ENCODE data around the gene PLCD1.
A peak's percentile ranks its signal among the peaks of the same experiment; 100 is the strongest.
"Not testable (repeated sequence)": the region's sequence is repeated elsewhere in the genome, so short reads cannot be mapped to it uniquely, and the experiment has no call there.

Gene PLCD1

GRCh38 chr3:38029400-38030125 is at the start of gene PLCD1:
TSS of gene PLCD1 (minus strand) at chr3:38029642. CDS start at chr3:38029539, 103 bp downstream.
- no peak for DNase-seq (ENCODE audit: low read depth in 2 of 2)

GRCh38 chr3:38077073-38077472 is 47.6 kb upstream of the PLCD1 start:
- not testable (repeated sequence) for DNase-seq (ENCODE audit: low read depth in 2 of 2)

DNA sequence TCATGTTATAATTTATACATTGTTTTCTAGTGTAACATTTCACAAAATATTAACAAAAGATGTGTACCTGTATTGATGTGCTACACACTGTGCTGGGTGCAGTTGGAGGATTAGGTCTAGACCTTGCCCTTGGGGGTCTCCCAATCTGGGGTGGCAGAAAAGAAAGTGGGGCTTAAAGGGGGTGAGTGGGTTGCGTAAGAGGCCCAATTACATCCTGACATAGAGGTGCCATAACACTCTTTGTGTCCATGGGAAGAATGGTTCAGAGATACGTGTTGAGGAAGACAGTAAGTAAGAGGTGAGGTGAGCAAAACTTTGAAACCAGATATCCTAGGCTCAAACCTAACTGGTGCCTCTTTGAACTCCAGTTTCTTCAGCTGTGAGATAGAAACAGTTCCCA is 40.6 kb upstream of the PLCD1 start:
- no peak for DNase-seq (ENCODE audit: low read depth in 2 of 2)

- DNase-seq (ENCODE audit: low read depth in 2 of 2) = no peak
Measured at GRCh38 chr3:38067508-38068233, 38.2 kb upstream of the PLCD1 start.

- DNase-seq (ENCODE audit: low read depth in 2 of 2) = not testable (repeated sequence)
Measured at GRCh38 chr3:38064453-38064852, 35.0 kb upstream of the PLCD1 start.

- DNase-seq (ENCODE audit: low read depth in 2 of 2) = no peak
Measured at GRCh38 chr3:38062809-38063208, 33.4 kb upstream of the PLCD1 start.

DNA sequence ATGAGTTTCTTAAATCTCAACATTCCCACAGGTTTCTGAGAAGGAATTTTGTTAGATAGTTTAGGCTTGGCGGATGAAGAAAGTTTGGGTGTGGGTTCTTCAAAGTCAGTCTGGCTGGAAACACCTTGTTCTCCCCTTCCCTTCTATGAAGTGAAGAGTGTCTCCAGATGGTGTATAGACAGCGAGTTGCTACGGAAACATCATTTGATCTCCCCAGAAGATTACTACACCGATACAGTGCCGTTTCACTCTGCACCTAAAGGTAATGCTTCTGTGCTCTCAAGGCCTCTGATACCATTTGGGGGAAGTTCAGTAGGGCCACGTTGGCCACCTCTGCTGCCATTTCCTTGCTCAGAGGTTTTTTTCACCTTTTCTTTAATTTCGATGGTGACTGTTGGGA is 30.1 kb upstream of the PLCD1 start:
- no peak for DNase-seq (ENCODE audit: low read depth in 2 of 2)

DNA sequence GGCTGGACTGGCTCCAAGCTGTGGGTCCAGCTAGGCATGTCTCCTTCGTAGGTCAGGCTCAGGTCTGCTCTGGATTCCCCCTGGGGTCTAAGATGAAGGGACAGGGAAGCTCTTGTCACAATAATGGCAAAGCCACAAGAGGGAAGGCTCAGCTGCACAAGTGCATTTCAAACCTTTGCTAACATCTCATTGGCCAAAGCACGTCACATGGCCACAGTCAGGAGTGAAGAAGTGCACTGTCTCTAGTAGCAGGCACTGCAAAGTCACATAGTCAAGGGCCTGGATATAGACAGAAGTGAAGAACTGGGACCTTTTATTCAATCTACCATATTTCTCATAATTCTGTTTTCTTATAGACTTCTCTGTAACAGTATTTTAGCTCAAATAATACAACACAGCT is 29.7 kb upstream of the PLCD1 start:
- DNase-seq (ENCODE audit: low read depth in 2 of 2) = no peak

DNA sequence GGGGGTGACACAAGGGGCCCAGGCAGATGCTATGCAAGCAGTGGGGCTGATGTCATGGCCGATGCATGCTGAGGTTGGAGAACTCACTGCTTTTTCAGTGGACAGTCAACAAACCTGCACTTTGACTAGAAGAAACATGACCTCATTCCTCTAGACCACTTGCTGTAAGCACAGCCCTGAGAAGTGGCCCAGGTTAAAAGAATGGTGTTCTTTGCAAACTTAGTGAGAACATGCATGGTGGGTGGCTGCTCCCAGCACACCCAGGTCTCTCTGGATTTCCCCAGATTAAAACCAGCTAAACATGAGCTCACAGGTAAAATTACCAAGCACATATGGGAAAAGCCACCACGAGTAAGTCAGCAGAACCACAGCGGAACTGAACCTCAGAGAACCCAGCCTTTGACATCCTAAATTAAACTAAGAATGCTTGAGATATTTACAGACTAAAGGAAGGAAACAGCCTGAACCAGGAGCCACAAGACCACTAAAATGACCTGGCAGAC is 25.1 kb upstream of the PLCD1 start:
- no peak for DNase-seq (ENCODE audit: low read depth in 2 of 2)

DNA sequence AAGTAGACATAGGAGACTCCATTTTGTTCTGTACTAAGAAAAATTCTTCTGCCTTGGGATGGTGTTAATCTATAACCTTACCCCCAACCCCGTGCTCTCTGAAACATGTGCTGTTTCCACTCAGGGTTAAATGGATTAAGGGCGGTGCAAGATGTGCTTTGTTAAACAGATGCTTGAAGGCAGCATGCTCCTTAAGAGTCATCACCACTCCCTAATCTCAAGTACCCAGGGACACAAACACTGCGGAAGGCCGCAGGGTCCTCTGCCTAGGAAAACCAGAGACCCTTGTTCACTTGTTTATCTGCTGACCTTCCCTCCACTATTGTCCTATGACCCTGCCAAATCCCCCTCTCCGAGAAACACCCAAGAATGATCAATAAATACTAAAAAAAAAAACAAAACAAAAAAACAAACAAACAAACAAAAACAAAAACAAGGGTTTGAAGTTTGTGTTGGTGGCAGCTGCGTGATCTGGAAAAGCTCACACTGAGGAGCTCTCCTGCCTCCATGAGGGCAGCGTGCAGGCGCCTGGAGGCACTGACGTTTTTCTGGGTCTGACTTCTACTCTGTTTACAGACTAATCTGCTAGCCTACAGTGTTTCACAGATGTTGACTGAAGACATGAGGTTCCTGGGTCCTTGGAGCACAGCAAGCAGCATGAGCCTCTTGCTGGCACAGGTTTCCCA is 24.5 kb upstream of the PLCD1 start:
- DNase-seq (ENCODE audit: low read depth in 2 of 2) = not testable (repeated sequence)

GRCh38 chr3:38053286-38053685 is 23.8 kb upstream of the PLCD1 start:
- not testable (repeated sequence) for DNase-seq (ENCODE audit: low read depth in 2 of 2)

GRCh38 chr3:38051131-38051530 is 21.7 kb upstream of the PLCD1 start:
- no peak for DNase-seq (ENCODE audit: low read depth in 2 of 2)

- DNase-seq (ENCODE audit: low read depth in 2 of 2) = no peak
Measured at GRCh38 chr3:38049358-38050126, 20.1 kb upstream of the PLCD1 start.

DNA sequence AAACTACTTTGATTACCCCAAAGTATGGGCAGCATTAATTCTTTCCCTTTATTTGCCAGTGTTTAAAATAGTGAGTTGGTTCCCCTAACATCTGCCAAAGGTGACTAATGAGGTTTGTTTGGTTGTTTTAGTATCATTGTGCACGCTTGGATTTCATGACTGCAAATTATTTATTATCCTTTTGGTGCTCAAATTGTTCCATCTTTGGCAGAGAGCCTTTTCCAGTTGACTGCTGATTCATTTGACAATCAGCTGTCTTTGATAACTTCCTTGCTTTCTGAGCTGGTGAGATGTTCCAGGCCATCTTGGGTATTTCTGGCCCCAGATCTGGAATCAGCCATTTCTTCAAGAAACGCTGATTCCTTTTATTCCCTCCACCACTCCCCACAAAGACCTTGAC is 18.5 kb upstream of the PLCD1 start:
- no peak for DNase-seq (ENCODE audit: low read depth in 2 of 2)

DNA sequence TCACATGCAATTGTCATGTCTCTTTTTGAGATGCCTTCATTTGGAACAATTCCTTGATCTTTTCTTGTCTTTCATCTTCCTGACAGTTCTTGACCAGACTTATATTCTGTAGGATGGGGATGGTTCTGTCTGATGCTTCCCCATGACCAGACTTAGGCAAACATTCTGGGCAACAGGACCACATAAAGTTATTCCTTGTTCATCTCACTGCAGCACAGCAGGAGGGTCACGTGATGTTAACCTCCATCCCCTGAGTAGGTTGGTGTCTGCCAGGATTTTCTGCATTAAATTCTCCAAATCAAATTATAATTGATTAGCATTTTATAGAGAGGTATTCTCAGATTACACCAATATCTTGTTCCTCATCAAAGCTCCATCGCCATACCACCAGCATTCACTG is 17.4 kb upstream of the PLCD1 start:
- DNase-seq (ENCODE audit: low read depth in 2 of 2) = no peak

DNA sequence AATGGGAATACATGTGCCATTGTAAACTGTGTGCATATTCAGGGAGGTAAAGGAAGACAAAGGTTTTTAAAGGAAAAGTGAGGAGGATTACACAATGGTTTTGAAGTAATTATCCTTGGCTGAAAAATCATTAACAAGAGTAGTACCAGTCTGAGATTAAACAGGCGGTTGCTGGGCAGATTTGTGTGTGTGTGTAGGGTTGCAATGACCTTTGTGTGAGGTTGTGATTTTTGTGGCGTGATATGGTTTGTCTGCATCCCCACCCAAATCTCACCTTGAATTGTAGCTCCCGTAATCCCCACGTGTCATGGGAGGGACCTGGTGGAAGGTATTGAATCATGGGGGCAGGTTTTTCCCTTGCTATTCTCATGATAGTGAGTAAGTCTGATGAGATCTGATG is 16.6 kb upstream of the PLCD1 start:
- DNase-seq (ENCODE audit: low read depth in 2 of 2) = no peak

DNA sequence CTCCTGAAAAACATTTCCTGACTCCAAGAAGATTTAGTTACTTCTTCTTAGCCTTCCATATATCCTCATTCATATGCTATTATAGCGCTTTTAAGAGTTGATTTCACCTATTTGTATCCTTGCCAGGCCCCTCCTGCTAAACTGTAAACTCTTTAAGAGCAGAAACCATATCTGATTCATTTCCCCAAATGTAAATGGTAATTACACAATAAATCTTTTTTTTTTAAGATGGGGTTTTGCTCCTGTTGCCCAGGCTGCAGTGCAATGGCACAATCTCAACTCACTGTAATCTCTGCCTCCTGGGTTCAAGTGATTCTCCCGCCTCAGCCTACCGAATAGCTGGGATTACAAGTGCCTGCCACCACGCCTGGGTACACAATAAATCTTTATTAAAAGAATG is 14.0 kb upstream of the PLCD1 start:
- no peak for DNase-seq (ENCODE audit: low read depth in 2 of 2)

DNA sequence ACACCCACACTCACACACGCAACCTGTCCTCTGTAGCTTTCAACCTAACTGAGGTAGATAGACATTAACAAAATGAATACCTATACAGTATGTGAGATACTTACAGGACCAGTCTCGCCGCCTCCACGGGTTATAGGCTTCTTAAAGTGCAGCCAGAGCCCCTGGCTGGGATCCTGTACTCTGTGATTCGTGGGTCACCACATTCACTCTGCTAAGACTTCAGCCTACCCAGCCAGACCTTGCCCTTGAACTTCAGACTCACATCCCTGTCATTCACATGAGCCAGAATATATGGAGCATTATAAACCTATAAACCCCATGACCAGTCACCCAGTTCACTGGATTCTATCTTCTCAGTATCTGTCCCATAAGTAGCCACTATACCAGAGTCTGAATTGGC is 11.0 kb upstream of the PLCD1 start:
- no peak for DNase-seq (ENCODE audit: low read depth in 2 of 2)

GRCh38 chr3:38039899-38040261 is 10.4 kb upstream of the PLCD1 start:
- DNase-seq (ENCODE audit: low read depth in 2 of 2) = no peak

DNA sequence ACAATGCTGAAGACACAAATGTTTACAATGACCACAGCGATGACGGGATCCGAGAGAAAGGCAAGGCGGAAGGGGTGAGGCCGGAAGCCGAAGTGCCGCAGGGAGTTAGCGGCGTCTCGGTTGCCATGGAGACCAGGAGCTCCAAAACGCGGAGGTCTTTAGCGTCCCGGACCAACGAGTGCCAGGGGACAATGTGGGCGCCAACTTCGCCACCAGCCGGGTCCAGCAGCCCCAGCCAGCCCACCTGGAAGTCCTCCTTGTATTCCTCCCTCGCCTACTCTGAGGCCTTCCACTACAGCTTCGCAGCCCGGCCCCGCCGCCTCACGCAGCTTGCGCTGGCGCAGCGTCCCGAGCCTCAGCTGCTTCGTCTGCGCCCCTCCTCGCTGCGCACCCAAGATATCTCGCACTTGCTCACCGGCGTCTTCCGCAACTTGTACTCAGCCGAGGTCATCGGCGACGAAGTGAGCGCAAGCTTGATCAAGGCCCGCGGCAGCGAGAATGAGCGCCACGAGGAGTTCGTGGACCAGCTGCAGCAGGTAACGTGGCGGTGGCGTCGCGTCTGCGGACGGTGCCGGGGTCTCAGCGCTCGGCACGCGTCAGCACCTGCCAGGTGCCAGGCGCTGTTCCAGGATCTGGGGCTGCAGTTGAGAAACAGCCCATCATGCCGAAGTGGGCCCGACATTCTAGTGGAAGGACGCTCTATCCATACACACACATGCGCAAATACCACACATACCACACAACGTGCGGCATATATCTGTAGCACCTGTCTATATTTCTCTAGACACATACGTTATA is 9.9 kb upstream of the PLCD1 start, which contains the start of gene DLEC1:
TSS of gene DLEC1 (plus strand) at position 108 of the 798 bp plus-strand sequence. CDS start at position 126, 18 bp downstream.
- peak; percentile 39 to 63 for DNase-seq (ENCODE audit: low read depth in 2 of 2)

DNA sequence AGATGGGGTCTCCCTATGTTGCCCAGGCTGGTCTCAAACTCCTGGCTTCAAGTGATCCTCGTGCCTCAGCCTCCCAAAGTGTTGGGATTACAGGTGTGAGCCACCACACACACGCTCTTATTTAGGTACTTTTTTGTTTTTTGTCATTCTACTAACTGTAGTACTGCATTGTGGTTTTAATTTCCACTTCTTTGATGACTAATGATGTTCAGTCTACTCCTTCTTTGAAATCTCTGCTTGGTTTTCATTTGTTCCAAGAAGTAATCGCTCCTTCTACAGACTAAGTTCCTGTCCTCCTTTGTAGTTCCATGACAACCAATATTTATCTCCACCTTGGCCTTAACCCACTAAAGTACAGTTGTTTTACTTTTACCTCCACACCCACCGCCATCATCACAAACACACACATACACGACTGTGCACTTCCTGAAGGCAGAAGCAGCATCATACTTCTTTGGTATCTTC is 9.0 kb upstream of the PLCD1 start:
- DNase-seq (ENCODE audit: low read depth in 2 of 2) = no peak
